ENCODE measurements around the gene PRRT1B. TPM values are rescaled to one million over a fixed set of nuclear protein-coding genes. Genes with fewer than 3 reads are reported as not detected.
A peak's percentile ranks its signal among the peaks of the same experiment; 100 is the strongest.

Gene PRRT1B
- total RNA-seq = not detected
- long read RNA-seq = 0 reads

DNA sequence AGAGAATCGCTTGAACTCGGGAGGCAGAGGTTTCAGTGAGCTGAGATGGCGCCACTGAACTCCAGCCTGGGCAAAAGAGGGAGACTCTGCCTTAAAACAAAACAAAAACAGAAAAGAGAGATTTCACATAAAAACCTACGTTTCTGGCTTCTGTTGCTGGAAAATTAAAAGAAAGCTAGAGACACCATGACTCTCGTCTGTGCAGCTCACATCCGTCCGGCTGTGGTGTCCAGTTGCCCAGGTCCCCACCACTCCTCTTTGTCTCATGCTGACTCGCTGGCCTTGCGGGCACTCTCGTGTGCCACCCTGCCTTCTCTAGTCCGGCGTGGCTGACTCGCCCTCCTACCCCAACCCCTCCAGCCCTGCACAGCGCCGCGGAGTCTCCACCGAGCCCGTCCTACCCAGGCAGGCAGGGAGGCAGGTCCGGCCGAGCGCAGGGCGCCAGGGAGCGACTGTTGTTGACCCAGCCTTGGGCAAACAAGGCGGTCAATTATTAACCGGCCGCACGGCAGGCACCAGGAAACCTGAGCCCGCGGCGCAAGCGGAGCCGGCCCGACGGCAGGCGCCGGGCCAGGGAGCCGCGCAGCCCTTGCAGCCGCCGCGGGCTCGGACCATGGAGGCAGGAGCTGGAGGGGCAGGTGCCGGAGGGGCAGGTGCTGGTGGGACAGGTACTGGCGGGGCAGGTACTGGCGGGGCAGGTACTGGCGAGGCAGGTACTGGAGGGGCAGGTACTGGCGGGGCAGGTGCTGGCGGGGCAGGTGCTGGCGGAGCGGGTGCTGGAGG, at the start of gene PRRT1B:
Gene PRRT1B, plus strand, starts transcription at position 521 of the 783 bp plus-strand sequence. Its CDS starts 93 bp downstream, at position 614.
- peaks cover 67% of the 10 kb centered on the region for H3K27me3 ChIP-seq (ENCODE audit: low read depth)

DNA sequence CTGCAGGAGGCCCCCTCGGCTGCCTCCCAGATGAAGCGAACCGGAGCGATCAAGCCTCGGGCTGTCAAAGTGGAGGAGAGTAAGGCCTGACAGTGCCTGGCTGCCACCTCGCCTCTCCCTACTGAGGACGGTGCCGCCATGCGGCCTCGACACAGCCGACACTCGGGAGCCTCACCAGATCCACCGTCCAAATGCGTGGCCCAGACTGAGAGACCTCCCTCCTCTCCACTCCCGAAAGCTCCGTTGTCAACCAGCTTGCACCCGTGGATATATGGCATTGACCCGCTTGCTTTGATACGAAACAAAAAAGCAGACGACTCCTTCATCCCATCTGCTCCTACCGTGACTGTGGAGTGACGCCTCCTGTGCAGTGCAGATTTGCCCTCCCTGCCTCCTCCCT, 49.5 kb upstream of the PRRT1B start:
- H3K27ac ChIP-seq (replicated peaks) = no peak overlapping the region
- H3K36me3 ChIP-seq = peaks cover 96% of the 10 kb centered on the region
- H3K9me3 ChIP-seq (replicated peaks) = no peaks in the 10 kb centered on the region
- TF ChIP-seq, protein P1, sequence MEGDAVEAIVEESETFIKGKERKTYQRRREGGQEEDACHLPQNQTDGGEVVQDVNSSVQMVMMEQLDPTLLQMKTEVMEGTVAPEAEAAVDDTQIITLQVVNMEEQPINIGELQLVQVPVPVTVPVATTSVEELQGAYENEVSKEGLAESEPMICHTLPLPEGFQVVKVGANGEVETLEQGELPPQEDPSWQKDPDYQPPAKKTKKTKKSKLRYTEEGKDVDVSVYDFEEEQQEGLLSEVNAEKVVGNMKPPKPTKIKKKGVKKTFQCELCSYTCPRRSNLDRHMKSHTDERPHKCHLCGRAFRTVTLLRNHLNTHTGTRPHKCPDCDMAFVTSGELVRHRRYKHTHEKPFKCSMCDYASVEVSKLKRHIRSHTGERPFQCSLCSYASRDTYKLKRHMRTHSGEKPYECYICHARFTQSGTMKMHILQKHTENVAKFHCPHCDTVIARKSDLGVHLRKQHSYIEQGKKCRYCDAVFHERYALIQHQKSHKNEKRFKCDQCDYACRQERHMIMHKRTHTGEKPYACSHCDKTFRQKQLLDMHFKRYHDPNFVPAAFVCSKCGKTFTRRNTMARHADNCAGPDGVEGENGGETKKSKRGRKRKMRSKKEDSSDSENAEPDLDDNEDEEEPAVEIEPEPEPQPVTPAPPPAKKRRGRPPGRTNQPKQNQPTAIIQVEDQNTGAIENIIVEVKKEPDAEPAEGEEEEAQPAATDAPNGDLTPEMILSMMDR (IDR thresholded peaks at IDR 0.05; ENCODE audit: borderline replicate concordance) = no peak
- H3K4me1 ChIP-seq = no peaks in the 10 kb centered on the region
- H3K27me3 ChIP-seq (ENCODE audit: low read depth) = no peaks in the 10 kb centered on the region
- H3K4me3 ChIP-seq = no peak overlapping the region
- intact Hi-C loops (cut with micrococcal nuclease) = no loop called here
- no peak for DNase-seq

More for the DNA sequence above, at the start of gene PRRT1B:
- TF ChIP-seq, protein P1 (IDR thresholded peaks at IDR 0.05; ENCODE audit: borderline replicate concordance) = no peak
- H3K36me3 ChIP-seq = no peaks in the 10 kb centered on the region
- intact Hi-C loops (cut with micrococcal nuclease) = no loop called here
- H3K9me3 ChIP-seq (replicated peaks) = peaks cover 26% of the 10 kb centered on the region
- no peak for DNase-seq
- H3K4me1 ChIP-seq = peaks cover 21% of the 10 kb centered on the region
- H3K4me3 ChIP-seq = peak within 1 kb of the TSS; percentile 42
- H3K27ac ChIP-seq (replicated peaks) = no peak within 1 kb of the TSS

DNA sequence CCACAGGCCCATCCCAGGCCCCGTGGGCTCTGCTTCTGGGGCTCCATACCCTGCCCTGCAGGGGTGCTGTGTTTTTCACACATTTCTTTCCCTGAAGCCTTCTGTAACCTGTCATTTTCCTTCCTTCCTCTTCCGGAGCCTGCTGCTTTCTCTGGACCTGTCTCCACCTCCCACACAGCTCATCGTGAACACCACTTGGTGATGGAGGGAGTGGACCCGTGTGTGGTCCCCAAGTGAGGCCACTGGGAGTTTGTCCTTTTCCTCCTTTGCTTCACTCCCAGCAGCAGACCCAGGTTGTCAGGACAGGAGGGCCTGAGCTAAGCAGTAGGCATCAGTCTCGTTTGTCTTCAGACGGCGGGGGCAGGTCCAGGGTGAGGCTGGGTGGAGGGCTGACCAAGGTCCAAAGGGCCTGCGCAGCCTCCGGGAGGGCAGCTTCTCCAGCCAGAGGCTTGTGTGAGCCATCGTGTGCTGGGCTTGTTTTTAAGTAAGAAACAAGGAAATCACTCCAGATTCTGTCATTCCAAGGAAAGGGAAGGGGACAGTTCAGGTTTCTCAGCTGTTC, 48.4 kb upstream of the PRRT1B start:
- H3K36me3 ChIP-seq = peaks cover 85% of the 10 kb centered on the region
- H3K27me3 ChIP-seq (ENCODE audit: low read depth) = no peaks in the 10 kb centered on the region
- no peak overlapping the region for H3K4me3 ChIP-seq
- H3K27ac ChIP-seq (replicated peaks) = no peak overlapping the region
- TF ChIP-seq, protein P1 (IDR thresholded peaks at IDR 0.05; ENCODE audit: borderline replicate concordance) = no peak
- H3K9me3 ChIP-seq (replicated peaks) = no peaks in the 10 kb centered on the region
- intact Hi-C loops (cut with micrococcal nuclease) = no loop called here
- H3K4me1 ChIP-seq = peaks cover 5% of the 10 kb centered on the region
- no peak for DNase-seq

DNA sequence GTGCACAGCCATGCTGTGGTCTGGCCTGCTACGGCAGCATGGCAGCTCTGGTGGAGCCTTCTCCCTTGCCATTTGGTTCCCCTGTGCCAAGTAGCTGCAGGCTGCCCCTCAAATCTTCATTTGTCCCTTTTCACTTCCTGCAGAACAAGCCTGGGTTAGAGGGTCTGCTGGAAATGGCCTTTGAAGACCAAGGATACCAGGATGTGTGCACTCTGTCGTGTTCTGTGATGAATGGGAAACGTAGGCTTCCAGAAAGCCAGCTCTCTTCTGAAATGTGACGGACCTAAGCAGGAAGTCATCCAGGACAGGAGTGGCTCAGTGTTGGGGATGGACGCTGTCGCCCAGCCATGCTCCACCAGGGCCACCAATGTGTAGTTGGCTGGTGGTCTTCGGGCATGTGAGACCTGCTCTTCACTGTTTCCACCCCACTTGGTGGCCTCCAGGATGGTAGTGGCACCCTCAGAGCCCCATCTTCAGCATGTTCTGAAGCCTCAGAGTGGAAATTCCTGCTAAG, 46.0 kb upstream of the PRRT1B start:
- H3K27ac ChIP-seq (replicated peaks) = no peak overlapping the region

DNA sequence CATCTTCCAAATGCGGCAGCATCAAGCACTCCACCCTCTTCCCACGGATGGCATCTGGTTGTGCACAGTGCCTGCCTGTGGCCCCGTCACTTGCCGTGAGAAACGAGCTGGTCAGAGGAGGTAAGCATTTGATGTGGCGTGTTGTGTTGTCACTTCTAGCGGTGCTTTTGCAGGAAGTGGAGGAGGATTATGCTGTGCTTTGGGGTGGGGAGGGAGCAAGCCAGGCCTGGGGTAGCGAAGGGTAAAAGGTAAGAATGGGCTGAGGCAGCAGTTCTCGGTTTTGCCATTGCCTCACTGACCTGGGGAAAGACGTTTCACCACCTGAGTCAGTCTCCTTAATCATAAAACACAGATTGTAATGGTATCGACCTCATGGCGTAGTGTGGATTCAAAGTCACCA, 44.9 kb upstream of the PRRT1B start:
- intact Hi-C loops (cut with micrococcal nuclease) = no loop called here
- TF ChIP-seq, protein P1 (IDR thresholded peaks at IDR 0.05; ENCODE audit: borderline replicate concordance) = no peak
- Histone ChIP-seq H3K36me3 (peaks cover 50% of the 10 kb centered on the region), H3K27me3 (ENCODE audit: low read depth) (no peaks in the 10 kb centered on the region), H3K4me1 (peaks cover 31% of the 10 kb centered on the region), H3K4me3 (no peak overlapping the region), H3K9me3 (replicated peaks) (no peaks in the 10 kb centered on the region), H3K27ac (replicated peaks) (no peak overlapping the region)
- DNase-seq = no peak

More for the DNA sequence above, 46.0 kb upstream of the PRRT1B start:
- peaks cover 61% of the 10 kb centered on the region for H3K36me3 ChIP-seq
- no peaks in the 10 kb centered on the region for H3K9me3 ChIP-seq (replicated peaks)
- intact Hi-C loops (cut with micrococcal nuclease) = no loop called here
- TF ChIP-seq, protein P1 (IDR thresholded peaks at IDR 0.05; ENCODE audit: borderline replicate concordance) = no peak
- no peak for DNase-seq
- H3K4me3 ChIP-seq = no peak overlapping the region
- H3K27me3 ChIP-seq (ENCODE audit: low read depth) = no peaks in the 10 kb centered on the region
- peaks cover 29% of the 10 kb centered on the region for H3K4me1 ChIP-seq

Measured in left ventricle myocardium inferior (tissue), 1 donor.